ENCODE results near the gene RNF44. TPM values are rescaled to one million over a fixed set of nuclear protein-coding genes. Genes with fewer than 3 reads are reported as not detected.
A peak's percentile ranks its signal among the peaks of the same experiment; 100 is the strongest.

RNF44 gene
- total RNA-seq, 2 experiments from 2014 or later, result 61.2 to 164 TPM

- ChIA-PET CTCF (ENCODE audit: unreplicated experiment) (no interaction called here), POLR2A (no interaction called here)
- no peak for DNase-seq (ENCODE audit: low spot score)
- no TSS peak for BruUV-seq (replicated peaks)
- Histone ChIP-seq H3K9me2 (ENCODE audit: insufficient read depth, low read length) (no peaks in the 10 kb centered on the region), H3K79me2 (ENCODE audit: insufficient read depth, low read depth, low read length) (no peaks in the 10 kb centered on the region), H3K4me2 (ENCODE audit: low read length) (no peak overlapping the region), H3K27ac (ENCODE audit: low read depth, low read length, poor library complexity, severe bottlenecking) (no peak overlapping the region), H3K4me3 (ENCODE audit: low read depth, low read length, poor library complexity, severe bottlenecking) (no peak overlapping the region), H2AFZ (ENCODE audit: low read length) (no peak overlapping the region), H3K9me3 (ENCODE audit: low read length) (peaks cover 15% of the 10 kb centered on the region), H4K20me1 (ENCODE audit: insufficient read depth, low read length) (no peaks in the 10 kb centered on the region), H3K4me1 (ENCODE audit: insufficient read depth, low read length, poor library complexity, severe bottlenecking) (no peaks in the 10 kb centered on the region), H3K36me3 (ENCODE audit: insufficient read depth, low read length) (no peaks in the 10 kb centered on the region)
- TF ChIP-seq EZH2phosphoT487 (IDR thresholded peaks at IDR 0.05; ENCODE audit: borderline replicate concordance, low read depth, low read length) (no peak), CTCF (conservative IDR thresholded peaks at IDR 0.05; ENCODE audit: low read length) (no peak)
- intact Hi-C loops (cut with micrococcal nuclease; ENCODE audit: unreplicated experiment), result no loop called here
Measured at GRCh38 chr5:176581361-176581760, 44.2 kb upstream of the RNF44 start.

DNA sequence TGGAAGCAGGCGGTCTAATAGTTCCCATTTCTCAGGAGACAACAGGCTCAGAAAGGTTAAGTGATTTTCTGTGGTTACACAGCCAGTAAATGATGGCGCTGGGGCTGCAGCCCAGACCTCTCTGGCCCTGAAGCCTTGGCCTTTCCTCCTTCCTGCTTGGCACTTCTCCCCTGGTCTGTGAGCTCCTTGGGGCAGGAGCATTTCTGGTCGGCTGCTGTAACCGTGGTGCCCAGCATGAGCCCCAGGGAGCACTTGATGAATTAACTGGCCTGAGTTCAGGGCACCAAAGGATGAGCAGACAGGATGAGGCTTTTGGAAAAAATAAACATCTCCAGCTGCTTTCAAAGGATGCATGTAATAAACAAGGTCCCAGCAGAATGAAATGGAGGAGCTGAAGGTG, 42.1 kb upstream of the RNF44 start:
- Histone ChIP-seq H3K27ac (ENCODE audit: low read depth, low read length, poor library complexity, severe bottlenecking) (no peak overlapping the region), H3K9me2 (ENCODE audit: insufficient read depth, low read length) (no peaks in the 10 kb centered on the region), H3K36me3 (ENCODE audit: insufficient read depth, low read length) (no peaks in the 10 kb centered on the region), H3K4me3 (ENCODE audit: low read depth, low read length, poor library complexity, severe bottlenecking) (no peak overlapping the region), H3K9me3 (ENCODE audit: low read length) (0 out of 2 replicates have a peak, but pooled peaks cover under 1% of the 10 kb centered on the region), H3K4me2 (ENCODE audit: low read length) (no peak overlapping the region), H3K79me2 (ENCODE audit: insufficient read depth, low read depth, low read length) (no peaks in the 10 kb centered on the region), H4K20me1 (ENCODE audit: insufficient read depth, low read length) (no peaks in the 10 kb centered on the region), H3K4me1 (ENCODE audit: insufficient read depth, low read length, poor library complexity, severe bottlenecking) (no peaks in the 10 kb centered on the region), H2AFZ (ENCODE audit: low read length) (no peak overlapping the region)
- intact Hi-C loops (cut with micrococcal nuclease; ENCODE audit: unreplicated experiment), result loop anchor here (10.0 kb wide), 1 partner anchor 855 kb away; no protein-coding TSS in a partner anchor
- ChIA-PET POLR2A (interaction anchor here (1.0 kb wide), 1 partner anchor 23 kb away, joined by 4 read pairs; no protein-coding TSS in a partner anchor), CTCF (ENCODE audit: unreplicated experiment) (no interaction called here)
- TF ChIP-seq CTCF (conservative IDR thresholded peaks at IDR 0.05; ENCODE audit: low read length) (no peak), EZH2phosphoT487 (IDR thresholded peaks at IDR 0.05; ENCODE audit: borderline replicate concordance, low read depth, low read length) (no peak)
- BruUV-seq (replicated peaks), result no TSS peak
- DNase-seq (ENCODE audit: low spot score), result no peak

GRCh38 chr5:176578391-176578808, 41.2 kb upstream of the RNF44 start:
- no peak overlapping the region for H2AFZ ChIP-seq (ENCODE audit: low read length)
- H3K36me3 ChIP-seq (ENCODE audit: insufficient read depth, low read length), result no peaks in the 10 kb centered on the region
- H3K4me2 ChIP-seq (ENCODE audit: low read length), result no peak overlapping the region

More at GRCh38 chr5:176578391-176578808, 41.2 kb upstream of the RNF44 start:
- intact Hi-C loops (cut with micrococcal nuclease; ENCODE audit: unreplicated experiment), result loop anchor here (1.0 to 10.0 kb wide), 2 partner anchors 162 to 854 kb away; partner anchors contain the start of gene CLTB
- Histone ChIP-seq H4K20me1 (ENCODE audit: insufficient read depth, low read length) (no peaks in the 10 kb centered on the region), H3K4me3 (ENCODE audit: low read depth, low read length, poor library complexity, severe bottlenecking) (no peak overlapping the region), H3K9me3 (ENCODE audit: low read length) (no peaks in the 10 kb centered on the region), H3K27ac (ENCODE audit: low read depth, low read length, poor library complexity, severe bottlenecking) (no peak overlapping the region), H3K79me2 (ENCODE audit: insufficient read depth, low read depth, low read length) (no peaks in the 10 kb centered on the region), H3K4me1 (ENCODE audit: insufficient read depth, low read length, poor library complexity, severe bottlenecking) (peaks cover 4% of the 10 kb centered on the region), H3K9me2 (ENCODE audit: insufficient read depth, low read length) (no peaks in the 10 kb centered on the region)
- CTCF ChIA-PET (ENCODE audit: unreplicated experiment), result no interaction called here
- no TSS peak for BruUV-seq (replicated peaks)
- peak; percentile 55 for DNase-seq (ENCODE audit: low spot score)
- POLR2A ChIA-PET, result no interaction called here
- TF ChIP-seq EZH2phosphoT487 (IDR thresholded peaks at IDR 0.05; ENCODE audit: borderline replicate concordance, low read depth, low read length) (no peak), CTCF (conservative IDR thresholded peaks at IDR 0.05; ENCODE audit: low read length) (peak; percentile 69)
